ENCODE data around the gene MICAL3. TPM values are rescaled to one million over a fixed set of nuclear protein-coding genes. Genes with fewer than 3 reads are reported as not detected.

MICAL3 gene
- total and polyA plus RNA-seq, 3 donors from 2014 or later: 103 to 106 (median 104) TPM

DNA sequence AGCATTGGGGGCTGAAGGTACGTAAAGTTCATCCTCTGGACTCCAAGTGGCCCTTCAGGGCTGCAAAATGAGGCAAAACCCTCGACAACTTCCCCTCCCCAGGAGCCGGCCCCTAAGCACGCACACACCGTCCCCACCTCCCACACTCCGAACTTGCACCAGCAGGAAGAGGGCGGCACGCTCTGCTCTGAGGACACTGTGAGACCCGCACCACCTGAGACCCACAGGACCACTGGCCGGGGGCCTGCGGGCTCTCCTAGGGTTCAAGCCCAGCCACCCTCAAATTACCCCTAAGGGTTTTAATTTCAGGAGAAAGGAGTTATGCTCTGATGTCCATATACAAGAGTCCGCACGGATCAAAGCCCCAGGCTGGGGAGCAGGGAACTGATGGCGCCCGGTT, 200.4 kb downstream of the MICAL3 start:
- Histone ChIP-seq H3K4me1 (no peaks in the 10 kb centered on the region), H3K9me3 (no peaks in the 10 kb centered on the region), H3K36me3 (ENCODE audit: low read depth, missing control alignments) (no peaks in the 10 kb centered on the region), H3K27ac (no peak overlapping the region), H3K27me3 (no peaks in the 10 kb centered on the region), H3K4me3 (no peak overlapping the region)
- no peak for DNase-seq
- intact Hi-C loops (cut with DNase I; ENCODE audit: low total_unique reads): no loop called here
- WGBS, 2 donors: 93 to 95% methylated on average over 11 to 15 of the region's 15 CpGs
- no peak for TF ChIP-seq POLR2A (IDR thresholded peaks at IDR 0.05)
- TF ChIP-seq CTCF (IDR thresholded peaks at IDR 0.05): no peak

DNA sequence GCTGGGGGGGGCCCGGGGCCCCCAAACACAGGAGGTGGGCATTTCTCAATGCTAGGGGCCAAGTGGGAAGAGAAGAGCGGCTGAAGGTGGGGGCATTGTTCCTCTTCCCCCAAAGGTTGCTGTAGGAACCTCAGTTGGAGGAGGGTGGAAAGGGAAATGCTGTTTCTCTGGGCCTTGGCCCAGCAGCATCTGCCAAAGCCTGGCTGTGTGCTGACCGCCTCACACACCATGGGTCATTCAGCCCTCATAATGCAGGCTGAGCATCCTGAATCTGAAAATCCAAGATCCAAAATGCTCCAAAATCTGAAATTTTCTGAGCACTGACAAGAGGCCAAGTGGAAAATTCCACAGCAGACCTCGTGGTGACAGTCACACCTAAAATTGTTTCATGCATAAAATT, 201.1 kb downstream of the MICAL3 start:
- H3K4me1 ChIP-seq: no peaks in the 10 kb centered on the region
- no peak overlapping the region for H3K4me3 ChIP-seq
- no peaks in the 10 kb centered on the region for H3K9me3 ChIP-seq
- no peaks in the 10 kb centered on the region for H3K36me3 ChIP-seq (ENCODE audit: low read depth, missing control alignments)
- no peak for TF ChIP-seq CTCF (IDR thresholded peaks at IDR 0.05)
- no peak for TF ChIP-seq POLR2A (IDR thresholded peaks at IDR 0.05)
- no peaks in the 10 kb centered on the region for H3K27me3 ChIP-seq
- intact Hi-C loops (cut with DNase I; ENCODE audit: low total_unique reads): no loop called here
- H3K27ac ChIP-seq: no peak overlapping the region
- 90 to 94% methylated on average over 4 of the region's 4 CpGs for WGBS, 2 donors
- no peak for DNase-seq

DNA sequence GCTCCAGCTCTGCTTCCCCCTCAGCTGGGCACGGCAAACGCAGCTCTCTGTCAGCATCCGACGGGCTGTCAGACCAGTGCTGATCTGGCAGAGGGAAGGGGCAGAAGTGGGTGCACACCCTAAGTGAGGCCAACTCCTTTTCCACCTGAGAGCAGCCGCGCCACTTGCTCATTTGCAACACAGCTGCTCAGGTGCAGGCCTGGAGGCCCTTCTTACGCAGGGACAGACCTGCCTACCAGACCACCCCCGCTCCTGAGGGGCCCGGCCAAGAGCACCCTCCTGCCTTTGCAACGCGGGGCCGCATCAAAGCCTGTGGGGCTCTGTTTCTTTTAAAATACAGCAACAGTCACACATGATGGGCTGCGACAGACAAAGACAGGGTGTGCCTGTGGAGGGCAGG, 202.3 kb downstream of the MICAL3 start:
- DNase-seq: no peak
- WGBS, 2 donors: 94 to 97% methylated on average over 5 to 13 of the region's 13 CpGs
- no peaks in the 10 kb centered on the region for H3K4me1 ChIP-seq
- no peaks in the 10 kb centered on the region for H3K36me3 ChIP-seq (ENCODE audit: low read depth, missing control alignments)
- TF ChIP-seq POLR2A (IDR thresholded peaks at IDR 0.05) (no peak), CTCF (IDR thresholded peaks at IDR 0.05) (no peak)
- H3K4me3 ChIP-seq: no peak overlapping the region
- no peaks in the 10 kb centered on the region for H3K27me3 ChIP-seq
- intact Hi-C loops (cut with DNase I; ENCODE audit: low total_unique reads): no loop called here
- no peak overlapping the region for H3K27ac ChIP-seq
- no peaks in the 10 kb centered on the region for H3K9me3 ChIP-seq

DNA sequence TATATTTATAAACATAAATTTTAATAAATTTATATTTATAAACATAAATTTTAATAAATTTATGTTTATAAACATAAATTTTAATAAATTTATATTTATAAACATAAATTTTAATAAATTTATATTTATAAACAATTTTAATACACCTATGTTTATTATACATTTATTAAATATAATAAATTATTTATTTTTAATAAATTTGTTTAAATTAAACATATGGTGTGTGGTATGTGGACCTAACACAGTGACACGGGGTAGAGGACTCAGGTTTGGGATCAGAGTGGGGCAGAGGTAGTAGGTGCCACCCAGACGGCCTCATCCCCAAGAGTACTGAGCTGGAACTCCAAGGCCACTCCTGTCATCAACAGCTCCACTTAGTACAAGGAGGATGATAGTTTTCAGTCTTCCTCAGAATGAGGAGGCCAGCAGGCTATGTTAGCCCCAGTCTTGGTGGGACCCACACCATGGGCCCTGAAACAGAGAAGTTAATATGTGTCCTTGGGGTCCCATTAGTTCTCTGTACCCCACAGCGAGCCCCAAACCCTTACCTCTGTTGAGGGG, 203.4 kb downstream of the MICAL3 start:
- Histone ChIP-seq H3K4me3 (no peak overlapping the region), H3K9me3 (no peaks in the 10 kb centered on the region), H3K4me1 (no peaks in the 10 kb centered on the region), H3K36me3 (ENCODE audit: low read depth, missing control alignments) (no peaks in the 10 kb centered on the region), H3K27ac (no peak overlapping the region), H3K27me3 (no peaks in the 10 kb centered on the region)
- no peak for DNase-seq
- TF ChIP-seq CTCF (IDR thresholded peaks at IDR 0.05): no peak
- no peak for TF ChIP-seq POLR2A (IDR thresholded peaks at IDR 0.05)
- intact Hi-C loops (cut with DNase I; ENCODE audit: low total_unique reads): no loop called here
- 87 to 98% methylated on average over 3 of the region's 3 CpGs for WGBS, 2 donors

GRCh38 chr22:17818649-17819048, 205.7 kb downstream of the MICAL3 start:
- WGBS, 2 donors: 94 to 96% methylated on average over 11 to 14 of the region's 14 CpGs
- Histone ChIP-seq H3K27ac (no peak overlapping the region), H3K36me3 (ENCODE audit: low read depth, missing control alignments) (no peaks in the 10 kb centered on the region), H3K27me3 (no peaks in the 10 kb centered on the region), H3K4me3 (no peak overlapping the region), H3K9me3 (no peaks in the 10 kb centered on the region), H3K4me1 (no peaks in the 10 kb centered on the region)
- intact Hi-C loops (cut with DNase I; ENCODE audit: low total_unique reads): no loop called here
- TF ChIP-seq POLR2A (IDR thresholded peaks at IDR 0.05) (no peak), CTCF (IDR thresholded peaks at IDR 0.05) (no peak)
- DNase-seq: no peak

All from testis (tissue), 3 donors.